Posterior cingulate gyrus (tissue), 11 donors: ENCODE measurements around the gene EXOC1L.

ENCODE experiments used
- DNase-seq, 10 donors: peaks; one replicate each; pipeline versions ENCODE4 v3.0.0 to v3.0.0-alpha.2; 2020 to 2021; ENCODE audit warnings: mixed read lengths in 3 of 10
- intact Hi-C: fragments of 100-400 bp; cut with DNase I; formaldehyde crosslinking; loops from one replicate; pipeline ENCODE4 v1.15.1; 2023

EXOC1L gene

DNA sequence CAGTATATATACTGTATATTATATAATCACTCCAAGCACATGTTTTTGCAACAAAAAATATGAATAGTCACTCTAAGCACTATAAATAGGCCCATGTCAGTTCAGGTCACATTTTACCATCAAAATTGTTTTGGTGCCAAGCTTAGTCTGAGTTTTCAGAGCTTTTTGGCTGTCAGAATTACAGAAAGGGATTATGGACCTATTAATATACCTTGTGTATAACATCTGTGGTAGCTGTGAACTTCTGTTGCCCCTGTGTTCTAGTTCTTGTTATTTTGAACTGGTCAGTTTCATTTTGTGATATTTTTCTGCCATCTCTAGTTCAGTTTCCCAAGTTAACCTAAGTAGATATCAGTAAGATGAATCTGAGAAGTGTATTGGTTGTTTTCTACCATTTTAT lies 56.8 kb downstream of the EXOC1L start:
- DNase-seq = no peak
- intact Hi-C loops = no loop called here

DNA sequence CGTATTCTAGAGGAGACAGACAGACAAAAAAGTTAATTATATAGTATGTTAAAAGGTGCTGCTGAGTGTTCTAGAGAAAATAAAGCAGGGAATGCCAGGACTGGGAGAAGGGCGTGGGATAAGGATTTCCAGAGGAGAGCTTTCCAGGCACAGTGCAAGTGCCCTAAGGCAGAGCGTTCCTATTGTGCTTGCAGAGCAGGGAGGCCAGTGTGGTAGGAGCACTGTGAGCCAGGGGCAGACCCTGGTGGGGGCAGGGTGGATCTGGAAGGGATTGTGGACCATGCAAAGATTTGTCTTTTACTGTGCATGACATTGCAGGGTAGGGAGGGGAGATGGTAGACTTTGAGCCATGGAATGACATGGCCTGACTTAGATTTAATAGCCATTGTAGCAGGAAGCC lies 59.6 kb downstream of the EXOC1L start:
- DNase-seq = no peak
- intact Hi-C loops = no loop called here

- no peak for DNase-seq
- intact Hi-C loops = no loop called here
These were observed 61.2 kb downstream of the EXOC1L start for GRCh38 chr4:55880652-55881280.

- no peak for DNase-seq
- intact Hi-C loops = no loop called here
These were observed 64.7 kb downstream of the EXOC1L start for GRCh38 chr4:55884093-55884850.

DNA sequence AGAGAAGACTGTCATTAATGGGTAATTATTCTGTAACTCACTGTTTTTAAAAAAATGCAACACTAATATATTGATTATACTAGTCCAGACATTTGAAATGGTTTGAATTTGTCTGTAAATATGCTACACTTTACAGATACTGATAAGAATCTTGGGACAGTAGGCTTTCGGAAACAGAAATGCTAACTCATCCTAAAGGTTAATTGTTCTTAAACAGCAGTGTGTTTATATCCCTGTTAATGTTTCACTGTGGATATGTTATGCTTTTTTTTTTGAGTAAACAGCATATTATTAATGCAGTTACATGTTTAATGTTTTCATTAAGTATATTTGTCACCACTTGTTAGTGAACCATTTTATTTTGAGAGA lies 65.2 kb downstream of the EXOC1L start:
- intact Hi-C loops = no loop called here

More for the DNA sequence above, 65.2 kb downstream of the EXOC1L start:
- no peak for DNase-seq
